SU-DHL-6 (cell line): ENCODE measurements around the gene KIAA1958.

Experiments used
- H2AFZ ChIP-seq: fragments of 200-600 bp; sonication (generic); 2 replicates; pipeline ENCODE4 v1.6.1; 2014; ENCODE audit warnings: low read depth, mild to moderate bottlenecking, moderate library complexity, mixed read lengths, antibody characterized with exemption, low read length; ENCODE audit not compliant: severe bottlenecking
- H3F3A ChIP-seq: fragments of 200-600 bp; shearing (Covaris generic); 2 replicates; pipeline ENCODE4 v1.6.0; 2016; ENCODE audit warnings: antibody characterized with exemption, mild to moderate bottlenecking; ENCODE audit not compliant: insufficient read depth
- H3K27ac ChIP-seq: fragments of 200-600 bp; sonication (generic); 2 replicates; pipeline ENCODE4 v1.5.1; 2016; ENCODE audit warnings: low read depth, mild to moderate bottlenecking, low read length, moderate library complexity, mixed read lengths
- H3K27me3 ChIP-seq: fragments of 200-600 bp; sonication (generic), shearing (Covaris generic); 2 replicates; pipeline ENCODE4 v1.6.0; 2014; ENCODE audit warnings: mild to moderate bottlenecking, low read length
- H3K36me3 ChIP-seq: fragments of 200-600 bp; sonication (generic); 2 replicates; pipeline ENCODE4 v1.6.1; 2014; ENCODE audit warnings: mild to moderate bottlenecking, low read length, mixed read lengths
- H3K4me2 ChIP-seq: fragments of 300-600, 200-600 bp; shearing (Covaris generic), sonication (generic); 2 replicates; pipeline ENCODE4 v1.6.0; 2014; ENCODE audit warnings: low read length, low read depth, mild to moderate bottlenecking; ENCODE audit not compliant: poor library complexity, severe bottlenecking
- H3K4me3 ChIP-seq: fragments of 200-600 bp; sonication (generic); 2 replicates; pipeline ENCODE4 v1.5.1; 2014; ENCODE audit warnings: antibody characterized with exemption, low read length, mild to moderate bottlenecking, mixed read lengths; ENCODE audit not compliant: insufficient read depth, poor library complexity, severe bottlenecking
- H3K79me2 ChIP-seq: fragments of 200-600 bp; sonication (generic); 2 replicates; pipeline ENCODE4 v1.6.1; 2014; ENCODE audit warnings: mild to moderate bottlenecking, low read length, moderate library complexity; ENCODE audit not compliant: insufficient read depth
- H3K9ac ChIP-seq: fragments of 200-600 bp; sonication (generic); 2 replicates; pipeline ENCODE4 v1.7.0; 2014; ENCODE audit warnings: mild to moderate bottlenecking, low read length
- H3K9me2 ChIP-seq: fragments of 200-600 bp; sonication (generic); replicated peaks from 2 replicates; pipeline ENCODE4 v1.6.1; 2014; ENCODE audit warnings: low read length; ENCODE audit not compliant: insufficient read depth
- H3K9me3 ChIP-seq: fragments of 200-600 bp; sonication (generic); 2 replicates; pipeline ENCODE4 v1.6.1; 2014; ENCODE audit warnings: low read length, mixed read lengths; ENCODE audit not compliant: insufficient read depth
- H4K20me1 ChIP-seq: fragments of 200-600 bp; sonication (generic); 2 replicates; pipeline ENCODE4 v1.6.1; 2014; ENCODE audit warnings: low read depth, mild to moderate bottlenecking, antibody characterized with exemption, low read length, moderate library complexity, mixed read lengths
- EZH2phosphoT487 ChIP-seq: fragments of 200-600 bp; sonication (generic), shearing (Covaris generic); conservative IDR thresholded peaks from 2 replicates; pipeline ENCODE4 v1.6.1; 2018; ENCODE audit warnings: mild to moderate bottlenecking, antibody characterized with exemption, low read length, moderate library complexity, mixed read lengths
- TF ChIP-seq, protein P1 (sequence below): fragments of 200-600 bp; sonication (generic); IDR thresholded peaks from one replicate; pipeline ENCODE4 v1.5.1; 2017; ENCODE audit warnings: antibody characterized with exemption, mild to moderate bottlenecking, low read length, moderate library complexity; ENCODE audit not compliant: insufficient read depth, poor library complexity, severe bottlenecking

The KIAA1958 gene

GRCh38 chr9:112642126-112642525, 155.5 kb downstream of the KIAA1958 start:
- no peak overlapping the region for H2AFZ ChIP-seq
- no peak overlapping the region for H3K4me3 ChIP-seq
- no peak overlapping the region for H3K4me2 ChIP-seq
- no peaks in the 10 kb centered on the region for H3F3A ChIP-seq
- TF ChIP-seq, protein P1, sequence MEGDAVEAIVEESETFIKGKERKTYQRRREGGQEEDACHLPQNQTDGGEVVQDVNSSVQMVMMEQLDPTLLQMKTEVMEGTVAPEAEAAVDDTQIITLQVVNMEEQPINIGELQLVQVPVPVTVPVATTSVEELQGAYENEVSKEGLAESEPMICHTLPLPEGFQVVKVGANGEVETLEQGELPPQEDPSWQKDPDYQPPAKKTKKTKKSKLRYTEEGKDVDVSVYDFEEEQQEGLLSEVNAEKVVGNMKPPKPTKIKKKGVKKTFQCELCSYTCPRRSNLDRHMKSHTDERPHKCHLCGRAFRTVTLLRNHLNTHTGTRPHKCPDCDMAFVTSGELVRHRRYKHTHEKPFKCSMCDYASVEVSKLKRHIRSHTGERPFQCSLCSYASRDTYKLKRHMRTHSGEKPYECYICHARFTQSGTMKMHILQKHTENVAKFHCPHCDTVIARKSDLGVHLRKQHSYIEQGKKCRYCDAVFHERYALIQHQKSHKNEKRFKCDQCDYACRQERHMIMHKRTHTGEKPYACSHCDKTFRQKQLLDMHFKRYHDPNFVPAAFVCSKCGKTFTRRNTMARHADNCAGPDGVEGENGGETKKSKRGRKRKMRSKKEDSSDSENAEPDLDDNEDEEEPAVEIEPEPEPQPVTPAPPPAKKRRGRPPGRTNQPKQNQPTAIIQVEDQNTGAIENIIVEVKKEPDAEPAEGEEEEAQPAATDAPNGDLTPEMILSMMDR: no peak
- TF ChIP-seq EZH2phosphoT487: no peak
- H4K20me1 ChIP-seq: no peaks in the 10 kb centered on the region
- H3K9ac ChIP-seq: no peak overlapping the region
- no peaks in the 10 kb centered on the region for H3K36me3 ChIP-seq
- no peaks in the 10 kb centered on the region for H3K27me3 ChIP-seq
- H3K9me3 ChIP-seq: no peaks in the 10 kb centered on the region
- H3K9me2 ChIP-seq: no peaks in the 10 kb centered on the region
- H3K27ac ChIP-seq: no peak overlapping the region
- no peaks in the 10 kb centered on the region for H3K79me2 ChIP-seq

- TF ChIP-seq, protein P1: no peak
- TF ChIP-seq EZH2phosphoT487: no peak
- no peaks in the 10 kb centered on the region for H3K79me2 ChIP-seq
- H3K36me3 ChIP-seq: 0 out of 2 replicates have a peak, but pooled peaks cover 5% of the 10 kb centered on the region
These were observed 161.0 kb downstream of the KIAA1958 start for GRCh38 chr9:112647596-112647995.

GRCh38 chr9:112648624-112649023, 162.0 kb downstream of the KIAA1958 start:
- Histone ChIP-seq H3K9me3 (no peaks in the 10 kb centered on the region), H3K27me3 (no peaks in the 10 kb centered on the region), H3K4me2 (no peak overlapping the region), H3K36me3 (0 out of 2 replicates have a peak, but pooled peaks cover 5% of the 10 kb centered on the region), H3K9me2 (no peaks in the 10 kb centered on the region), H3K27ac (no peak overlapping the region), H3K9ac (no peak overlapping the region), H3F3A (no peaks in the 10 kb centered on the region), H2AFZ (no peak overlapping the region), H3K79me2 (no peaks in the 10 kb centered on the region), H3K4me3 (no peak overlapping the region), H4K20me1 (no peaks in the 10 kb centered on the region)
- TF ChIP-seq, protein P1: no peak
- no peak for TF ChIP-seq EZH2phosphoT487

More at GRCh38 chr9:112647596-112647995, 161.0 kb downstream of the KIAA1958 start:
- Histone ChIP-seq H3K9me3 (no peaks in the 10 kb centered on the region), H4K20me1 (no peaks in the 10 kb centered on the region), H2AFZ (no peak overlapping the region), H3F3A (no peaks in the 10 kb centered on the region), H3K4me3 (no peak overlapping the region), H3K9ac (no peak overlapping the region), H3K27me3 (no peaks in the 10 kb centered on the region), H3K27ac (no peak overlapping the region), H3K9me2 (no peaks in the 10 kb centered on the region), H3K4me2 (no peak overlapping the region)

DNA sequence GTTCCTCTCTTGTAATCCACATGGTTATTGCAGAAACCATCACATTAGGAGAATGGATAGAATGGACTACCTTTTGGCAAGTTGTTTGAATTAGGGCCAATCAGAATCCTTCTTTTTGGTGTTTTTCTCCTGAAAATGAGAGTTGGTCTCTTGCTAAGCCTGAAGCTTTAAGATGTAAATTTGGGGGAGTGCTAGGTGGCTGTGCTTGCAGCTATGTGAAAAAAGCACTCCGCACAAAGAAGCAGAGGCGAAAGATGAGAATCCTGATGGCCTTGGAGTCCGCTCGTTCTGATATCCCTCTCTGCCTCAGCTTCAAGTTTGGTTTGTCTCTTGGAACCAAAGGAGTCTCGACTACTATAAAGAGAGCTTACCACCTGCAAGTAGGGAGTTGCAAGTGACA, 167.7 kb downstream of the KIAA1958 start:
- Histone ChIP-seq H3K27ac (no peak overlapping the region), H4K20me1 (no peaks in the 10 kb centered on the region), H3K9me3 (no peaks in the 10 kb centered on the region), H3K4me2 (no peak overlapping the region), H3K27me3 (no peaks in the 10 kb centered on the region), H3K36me3 (0 out of 2 replicates have a peak, but pooled peaks cover 2% of the 10 kb centered on the region), H3K9ac (no peak overlapping the region), H3F3A (peaks cover 4% of the 10 kb centered on the region; the same call in 1 of the 2 replicates), H3K9me2 (no peaks in the 10 kb centered on the region), H3K4me3 (no peak overlapping the region), H3K79me2 (no peaks in the 10 kb centered on the region), H2AFZ (no peak overlapping the region)
- TF ChIP-seq EZH2phosphoT487: no peak
- TF ChIP-seq, protein P1: no peak
